ENCODE results near the gene SORL1. TPM values are rescaled to one million over a fixed set of nuclear protein-coding genes. Genes with fewer than 3 reads are reported as not detected.

The SORL1 gene
- total and polyA plus RNA-seq, 2 of the 8 experiments (the other 6 are each of a cell fraction or from before 2014, with no cell fraction given): 38.1 to 65.5 TPM

DNA sequence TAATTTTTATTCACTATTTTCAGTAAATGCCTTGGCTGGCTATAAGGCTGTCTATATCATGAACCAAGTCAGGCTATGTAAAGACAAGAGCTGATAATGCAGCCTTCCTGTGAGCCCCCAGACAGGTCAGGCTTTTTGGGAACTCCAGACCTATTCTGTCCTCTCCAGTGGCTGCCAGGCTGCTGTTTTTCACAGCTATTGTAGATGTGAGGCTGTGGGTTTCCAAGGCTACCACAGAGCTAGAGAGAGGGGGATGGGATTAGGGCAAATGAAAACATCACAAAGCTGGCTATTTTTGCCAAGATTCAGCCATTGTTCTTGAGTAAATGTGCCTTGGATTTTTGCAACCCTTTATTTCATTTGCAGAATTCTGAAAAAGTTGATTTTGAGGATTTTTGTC is 56.3 kb downstream of the SORL1 start:
- Histone ChIP-seq H3K9ac (replicated peaks in 1 of 4; ENCODE audit: extremely low read depth in 1 of 4, low read depth in 3 of 4, low read length in 3 of 4) (no peak overlapping the region), H3K56ac (replicated peaks; ENCODE audit: insufficient read length, low read depth, low read length) (no peak overlapping the region), H2BK20ac (ENCODE audit: low read length) (no peak overlapping the region), H3K4me3 (ENCODE audit: extremely low read depth in 1 of 4, insufficient read depth in 2 of 4, low read depth in 3 of 4, low read length in 4 of 4) (no peak overlapping the region), H2BK120ac (replicated peaks; ENCODE audit: low read depth, low read length) (no peak overlapping the region), H3K27ac (ENCODE audit: low read depth, low read length) (peak overlapping the region; percentile 72; the same call in 1 of the 2 replicates), H3K18ac (ENCODE audit: extremely low read depth, low read length) (no peak overlapping the region), H3K14ac (ENCODE audit: insufficient read length) (no peak overlapping the region), H3K27me3 (replicated peaks in 1 of 4; ENCODE audit: control insufficient read depth in 3 of 4, extremely low read depth in 1 of 4, insufficient read depth in 3 of 4, low read length in 3 of 4) (no peaks in the 10 kb centered on the region), H2AK5ac (ENCODE audit: low read depth, low read length) (no peak overlapping the region), H3K4ac (replicated peaks; ENCODE audit: insufficient read length, low read depth, low read length) (no peak overlapping the region), H3K9me3 (ENCODE audit: insufficient read depth in 2 of 2, low read depth in 1 of 2, low read length in 1 of 2) (peaks cover 6 to 14% of the 10 kb centered on the region in 2 experiments), H3K23ac (ENCODE audit: insufficient read length) (no peak overlapping the region), H4K8ac (ENCODE audit: extremely low read depth, insufficient read depth, low read length) (no peak overlapping the region), H3K79me1 (ENCODE audit: low read depth, low read length) (no peaks in the 10 kb centered on the region), H4K91ac (replicated peaks; ENCODE audit: insufficient read length, low read length) (no peak overlapping the region), H3K4me1 (replicated peaks in 1 of 4; ENCODE audit: control insufficient read depth in 3 of 4, insufficient read depth in 4 of 4, low read length in 3 of 4) (peaks cover 0 to 5% (median 0%) of the 10 kb centered on the region in 4 experiments; a peak in 4 of 7 replicates), H2BK15ac (ENCODE audit: low read length) (no peak overlapping the region), H3K4me2 (ENCODE audit: insufficient read depth in 1 of 2, low read depth in 2 of 2, low read length in 2 of 2) (peak overlapping the region in 1 of 2 experiments; percentile 15; a peak in 1 of 4 replicates), H4K20me1 (replicated peaks in 1 of 2; ENCODE audit: control insufficient read depth in 1 of 2, insufficient read depth in 2 of 2, low read length in 2 of 2) (no peaks in the 10 kb centered on the region), H2AFZ (ENCODE audit: low read length) (no peak overlapping the region), H2BK5ac (ENCODE audit: low read depth, low read length) (no peak overlapping the region), H4K5ac (ENCODE audit: insufficient read length, low read depth, low read length) (no peak overlapping the region), H2BK12ac (ENCODE audit: low read depth, low read length) (no peak overlapping the region), H3K36me3 (ENCODE audit: control insufficient read depth in 2 of 4, insufficient read depth in 4 of 4, low read length in 3 of 4) (peaks cover 4 to 27% (median 12%) of the 10 kb centered on the region in 4 experiments; a peak in 6 of 8 replicates), H3K79me2 (ENCODE audit: control insufficient read depth in 1 of 2, insufficient read depth in 2 of 2, low read length in 2 of 2) (peaks cover 0 to 5% of the 10 kb centered on the region in 2 experiments; a peak in 1 of 4 replicates), H3K23me2 (ENCODE audit: low read depth, low read length) (no peaks in the 10 kb centered on the region)
- TF ChIP-seq SP1 (IDR thresholded peaks at IDR 0.05; ENCODE audit: low read depth, low read length) (peak; percentile 53; the same call in 1 of the 2 replicates), EP300 (IDR thresholded peaks at IDR 0.05; ENCODE audit: borderline replicate concordance in 1 of 2, low read depth in 2 of 2, low read length in 2 of 2) (peak in 1 of 2 experiments; percentile 40; a peak in 1 of 3 replicates), FOSL1 (IDR thresholded peaks at IDR 0.05; ENCODE audit: insufficient read depth, low read depth, low read length) (no peak)
- ChIA-PET CTCF (ENCODE audit: partially characterized antibody) (interaction anchor here (0.6 to 2.3 kb wide), 7 partner anchors 51 to 103 kb away, joined by 3 to 4 read pairs (median 3); no protein-coding TSS in a partner anchor), POLR2A (ENCODE audit: partially characterized antibody) (interaction anchor here (0.7 kb wide), 1 partner anchor 47 kb away, joined by 3 read pairs; no protein-coding TSS in a partner anchor)
- peak; percentile 39 for FAIRE-seq
- no peak for DNase-seq (ENCODE audit: low read depth in 1 of 2, low spot score in 2 of 2)

Measured in H1 (cell line).